Measurements from ENCODE around the gene DVL1.

Gene DVL1

DNA sequence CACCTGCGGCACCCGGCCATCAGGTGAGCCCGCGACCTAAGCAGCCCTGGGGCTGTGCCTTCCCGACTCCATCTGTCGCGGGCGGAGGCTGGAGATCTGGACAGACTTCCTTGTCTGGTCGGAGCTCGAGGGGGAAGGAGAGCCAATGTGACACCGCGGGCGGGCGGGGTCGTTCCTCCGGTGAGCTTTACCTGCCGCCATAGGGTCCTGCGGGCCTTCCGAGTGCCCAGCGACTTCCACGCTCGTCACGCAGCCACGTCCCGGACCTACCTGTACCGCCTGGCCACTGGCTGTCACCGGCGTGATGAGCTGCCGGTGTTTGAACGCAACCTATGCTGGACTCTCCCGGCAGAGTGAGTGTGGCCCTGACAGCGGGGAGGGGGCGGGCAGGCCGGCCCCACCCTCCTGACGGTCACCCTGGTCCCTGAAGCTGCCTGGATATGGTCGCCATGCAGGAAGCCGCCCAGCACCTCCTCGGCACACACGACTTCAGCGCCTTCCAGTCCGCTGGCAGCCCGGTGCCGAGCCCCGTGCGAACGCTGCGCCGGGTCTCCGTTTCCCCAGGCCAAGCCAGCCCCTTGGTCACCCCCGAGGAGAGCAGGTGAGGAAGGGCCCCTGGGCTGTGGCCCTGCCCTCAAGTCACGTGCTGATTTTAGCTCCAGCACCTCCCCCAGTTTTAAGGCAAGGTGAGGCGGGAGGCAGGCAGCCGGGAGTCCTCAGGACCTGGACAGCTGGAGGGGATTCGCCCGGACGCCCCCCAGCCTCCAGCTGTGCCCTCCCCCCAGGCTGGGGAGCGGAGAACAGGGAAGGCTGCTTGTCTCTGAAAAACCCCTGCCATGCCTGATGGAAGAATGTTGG is 39.7 kb downstream of the DVL1 start:
- DNase-seq, result peak; percentile 29

GRCh38 chr1:1308756-1309250 is 40.4 kb downstream of the DVL1 start:
- DNase-seq, result no peak

DNA sequence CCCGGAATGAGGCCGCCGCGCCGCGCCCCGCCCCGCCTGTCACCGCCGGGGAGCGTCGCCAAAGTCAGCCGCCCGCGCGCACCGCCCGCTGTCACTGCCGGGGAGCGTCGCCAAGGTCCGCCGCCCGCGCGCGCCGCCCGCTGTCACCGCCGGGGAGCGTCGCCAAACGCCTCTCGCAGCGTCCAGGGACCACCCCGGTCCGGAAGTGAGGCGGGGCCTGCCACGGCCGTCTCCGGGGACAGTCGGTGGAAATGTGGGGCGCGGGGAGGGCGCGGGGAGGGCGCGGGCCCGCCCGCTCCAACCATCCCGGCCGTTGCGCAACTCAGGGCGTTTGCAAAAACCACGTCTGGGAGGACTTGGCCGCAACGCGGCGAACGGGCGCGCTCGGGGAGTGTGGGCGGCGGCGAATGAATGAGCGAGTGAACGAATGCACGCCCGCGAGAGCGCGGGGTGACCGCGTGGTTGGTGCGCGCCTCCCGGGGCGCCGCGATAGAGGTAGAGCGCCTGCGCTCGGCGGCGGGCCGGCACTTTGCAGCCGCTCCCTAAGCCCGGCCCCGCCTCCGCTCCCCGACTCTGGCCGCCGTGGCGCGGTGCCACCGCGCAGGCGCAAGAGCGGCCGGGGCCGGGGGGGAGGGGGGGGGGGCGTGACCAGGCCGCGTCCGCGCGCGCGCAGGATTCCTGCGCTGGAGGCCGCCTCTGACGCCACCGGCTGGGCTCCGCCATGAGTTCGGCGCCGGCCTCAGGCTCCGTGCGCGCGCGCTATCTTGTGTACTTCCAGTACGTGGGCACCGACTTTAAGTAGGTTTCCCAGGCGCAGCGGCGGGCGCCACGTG is 41.1 kb downstream of the DVL1 start, which contains the start of the genes ACAP3 and PUSL1:
Gene ACAP3 (minus strand): TSS at position 8 of the 833 bp plus-strand sequence. CDS start 115 bp downstream, outside the sequence.
Gene PUSL1 (plus strand): TSS at position 675 of the 833 bp plus-strand sequence. CDS start 47 bp downstream, at position 722.
- peak; percentile 92 for DNase-seq

- no peak for DNase-seq
Measured at GRCh38 chr1:1307261-1307922, 41.8 kb downstream of the DVL1 start.

DNA sequence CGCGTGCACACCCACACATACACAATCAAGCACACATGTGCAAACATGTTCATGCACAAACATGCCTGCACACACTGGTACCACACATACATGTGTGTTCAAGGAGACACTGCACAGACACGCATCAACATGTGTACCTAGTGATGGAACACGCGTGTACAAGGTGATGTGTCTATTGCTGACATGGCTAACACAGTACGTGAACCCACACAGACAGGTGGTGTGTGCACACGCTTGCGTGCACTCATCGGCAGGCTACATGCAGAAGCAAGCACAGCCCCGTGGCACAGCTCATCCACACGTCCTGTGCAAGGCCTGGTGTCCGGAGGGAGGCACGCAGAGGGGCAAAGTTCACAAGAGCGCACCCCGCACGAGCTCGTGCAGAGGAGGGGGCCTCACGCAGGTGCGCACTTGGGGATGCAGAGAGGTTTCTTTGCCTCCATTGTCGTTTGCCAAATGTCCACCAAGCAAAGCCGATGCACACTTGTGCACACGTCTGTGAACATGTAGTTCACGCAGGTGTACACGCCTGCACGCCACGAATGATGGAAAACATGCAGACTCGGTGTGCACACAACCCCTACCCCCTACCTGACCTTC is 42.5 kb downstream of the DVL1 start:
- DNase-seq, result no peak

- peak; percentile 45 for DNase-seq
Measured at GRCh38 chr1:1306070-1306660, 43.1 kb downstream of the DVL1 start.

- DNase-seq, result peak; percentile 86
Measured at GRCh38 chr1:1305300-1306069, 43.7 kb downstream of the DVL1 start.

DNA sequence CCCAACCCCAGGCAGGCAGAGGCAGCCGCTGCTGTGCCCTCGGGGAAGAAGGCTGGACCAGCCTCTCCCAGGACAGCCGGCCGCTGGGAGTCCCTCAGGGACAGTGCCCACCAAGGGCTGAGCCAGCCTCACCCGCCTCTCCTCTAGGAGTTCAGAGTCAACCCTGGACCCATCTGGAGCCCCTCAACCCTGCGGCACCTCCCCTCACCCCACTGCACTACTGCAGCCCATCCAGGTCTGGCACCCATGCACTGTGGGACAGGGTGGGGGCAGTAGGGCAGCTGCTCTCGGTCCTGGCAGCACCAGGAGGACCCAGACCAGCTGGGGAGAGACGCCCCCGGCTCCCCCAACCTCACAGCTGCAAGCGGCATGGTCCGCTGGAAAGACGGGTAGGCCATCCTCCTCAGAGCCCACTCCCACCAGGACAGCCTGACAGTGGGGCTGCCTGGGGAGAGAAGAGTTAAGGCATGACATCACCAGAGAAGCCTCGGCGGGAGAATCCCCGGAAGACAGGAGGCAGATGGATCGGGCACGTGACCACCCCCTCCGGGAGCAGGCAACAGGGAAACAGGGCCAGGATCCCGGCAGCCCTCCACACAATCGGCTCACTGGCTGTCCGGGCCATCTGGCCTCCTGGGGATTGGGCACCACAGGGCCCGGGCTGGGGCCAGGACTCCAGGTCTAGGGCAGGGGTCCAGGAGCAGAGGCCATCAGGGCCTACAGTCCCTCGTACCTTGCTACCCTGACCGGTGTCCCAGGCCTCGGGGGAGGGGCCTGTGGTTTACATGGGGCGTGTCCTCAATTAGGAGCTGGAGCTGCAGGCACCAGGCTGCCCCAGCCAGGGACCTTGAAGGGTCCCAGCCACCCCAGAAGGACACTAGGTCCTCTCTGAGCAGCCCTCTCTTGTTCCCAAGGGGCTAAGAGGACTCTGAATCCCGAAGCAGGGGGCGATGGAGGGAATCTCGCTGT is 44.6 kb downstream of the DVL1 start:
- DNase-seq, result peak; percentile 39

GRCh38 chr1:1303736-1304135 is 45.5 kb downstream of the DVL1 start:
- no peak for DNase-seq

DNA sequence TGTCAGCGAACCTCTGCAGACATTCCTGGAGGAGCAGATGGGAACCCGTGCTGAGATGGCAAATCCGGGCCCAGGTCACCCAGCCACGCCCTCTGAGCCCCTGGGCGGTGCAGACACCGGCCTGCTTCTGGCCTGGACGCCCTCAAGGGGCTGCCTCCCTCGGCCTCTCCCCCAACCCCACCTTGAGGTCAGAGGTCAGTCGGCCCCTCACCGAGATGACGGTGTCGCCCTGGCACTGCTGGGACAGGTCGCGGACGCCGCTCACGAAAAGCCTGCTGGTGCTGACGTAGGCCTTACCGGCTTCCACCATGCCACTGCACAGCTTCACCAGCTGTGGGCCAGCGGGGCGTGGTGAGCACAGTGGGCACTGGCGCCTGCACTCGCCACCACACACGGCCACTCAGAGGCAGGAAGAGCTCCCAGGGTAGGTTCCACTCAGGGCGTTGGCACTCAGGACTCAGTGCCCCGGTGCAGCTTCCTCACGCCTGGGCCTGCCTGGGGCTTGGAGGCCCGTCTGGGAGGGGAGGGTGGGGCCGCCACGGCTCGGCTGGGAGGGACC is 46.2 kb downstream of the DVL1 start:
- DNase-seq, result no peak

DNA sequence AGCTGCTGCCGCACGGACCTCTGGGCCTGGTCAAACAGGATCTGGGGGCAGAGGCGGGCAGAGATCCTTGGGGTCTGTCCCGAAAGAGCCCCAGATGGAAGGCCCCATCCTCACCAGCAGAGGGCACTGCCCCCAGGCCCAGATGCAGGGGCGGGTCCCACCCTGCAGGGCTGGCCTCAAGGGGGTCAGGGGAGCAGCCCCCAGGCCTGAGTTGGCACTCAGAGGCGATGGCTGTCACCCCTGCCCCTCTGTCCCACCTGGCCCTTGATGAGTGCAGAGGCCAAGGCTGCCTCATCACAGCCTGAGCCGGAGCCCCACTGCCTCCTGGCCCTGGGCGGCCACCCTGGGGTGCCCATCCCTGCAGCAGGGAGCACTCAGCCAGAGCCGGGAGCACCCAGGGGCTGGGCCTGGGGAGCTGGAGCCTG is 47.2 kb downstream of the DVL1 start:
- DNase-seq, result no peak

- no peak for DNase-seq
Measured at GRCh38 chr1:1300352-1300739, 48.9 kb downstream of the DVL1 start.

DNA sequence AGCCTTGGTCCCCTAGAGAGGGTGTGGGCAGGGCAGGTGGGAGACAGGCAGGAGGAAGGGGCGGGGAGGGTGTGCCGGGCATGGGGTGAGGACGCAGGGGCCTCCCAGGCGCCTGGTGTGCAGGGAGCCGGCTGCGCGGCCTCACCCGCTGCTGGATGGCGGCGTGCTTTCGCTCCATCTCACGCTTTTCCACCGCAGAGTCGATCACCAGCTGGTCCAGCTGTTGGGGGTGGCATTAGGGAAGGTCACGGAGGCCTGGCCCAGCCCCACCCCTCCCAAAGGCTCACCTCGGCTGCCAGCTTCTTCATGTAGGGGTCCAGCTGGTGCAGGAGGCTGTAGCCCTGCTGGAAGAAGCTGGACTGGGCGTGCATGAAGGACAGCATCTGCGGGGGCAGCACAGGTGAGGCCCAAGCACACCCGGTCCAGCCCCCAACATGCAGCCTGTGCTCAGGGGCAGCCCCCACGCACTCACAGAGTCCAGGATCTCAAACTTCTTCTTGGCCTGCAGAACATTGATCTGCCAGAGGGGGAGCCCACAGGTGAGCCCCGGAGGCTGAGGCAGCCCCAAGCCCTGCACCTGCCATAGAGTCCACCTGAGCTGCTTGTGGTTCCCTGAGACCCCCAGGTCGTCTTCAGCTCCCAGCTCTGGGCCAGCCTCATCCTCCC is 49.4 kb downstream of the DVL1 start:
- peak; percentile 15 for DNase-seq

DNA sequence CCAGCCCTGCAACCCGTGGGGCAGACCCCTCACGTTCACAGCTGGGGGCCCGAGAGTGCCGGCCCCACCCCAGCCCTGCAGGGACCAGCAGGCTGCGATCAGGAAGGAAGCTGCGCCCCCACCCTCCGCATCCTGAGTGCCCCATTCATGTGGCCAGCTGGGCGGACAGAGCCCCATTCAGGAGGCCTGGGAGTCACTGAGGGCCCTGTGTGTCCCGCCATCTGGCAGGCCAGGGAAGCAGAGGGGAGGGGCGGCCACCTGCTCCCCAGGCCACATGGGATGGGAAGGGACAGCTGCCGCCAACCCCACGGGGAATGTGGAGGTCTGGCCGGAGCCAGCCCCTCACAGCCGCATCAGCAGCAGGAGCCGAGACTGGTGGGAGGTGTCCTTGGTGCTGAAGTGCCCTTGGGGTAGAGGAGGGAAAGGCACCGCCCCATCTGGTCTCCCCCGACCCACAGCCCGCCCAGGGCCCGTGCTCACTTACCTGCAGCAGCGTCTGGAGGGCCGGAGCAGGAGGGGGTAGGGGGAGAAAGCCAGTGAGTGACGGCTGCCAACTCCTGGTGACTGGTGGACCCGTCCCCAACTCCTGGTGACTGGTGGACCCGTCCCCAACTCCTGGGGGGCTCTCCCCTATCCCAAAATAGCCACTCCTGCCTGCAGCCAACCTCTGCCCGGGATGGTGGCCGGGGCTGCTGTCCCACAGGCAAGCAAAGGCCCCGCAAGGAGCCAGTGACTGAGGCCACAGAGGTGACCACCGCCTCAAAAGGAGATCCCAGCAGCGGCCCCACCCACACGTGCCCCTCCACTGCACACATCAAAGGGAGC is 50.1 kb downstream of the DVL1 start:
- no peak for DNase-seq

DNA sequence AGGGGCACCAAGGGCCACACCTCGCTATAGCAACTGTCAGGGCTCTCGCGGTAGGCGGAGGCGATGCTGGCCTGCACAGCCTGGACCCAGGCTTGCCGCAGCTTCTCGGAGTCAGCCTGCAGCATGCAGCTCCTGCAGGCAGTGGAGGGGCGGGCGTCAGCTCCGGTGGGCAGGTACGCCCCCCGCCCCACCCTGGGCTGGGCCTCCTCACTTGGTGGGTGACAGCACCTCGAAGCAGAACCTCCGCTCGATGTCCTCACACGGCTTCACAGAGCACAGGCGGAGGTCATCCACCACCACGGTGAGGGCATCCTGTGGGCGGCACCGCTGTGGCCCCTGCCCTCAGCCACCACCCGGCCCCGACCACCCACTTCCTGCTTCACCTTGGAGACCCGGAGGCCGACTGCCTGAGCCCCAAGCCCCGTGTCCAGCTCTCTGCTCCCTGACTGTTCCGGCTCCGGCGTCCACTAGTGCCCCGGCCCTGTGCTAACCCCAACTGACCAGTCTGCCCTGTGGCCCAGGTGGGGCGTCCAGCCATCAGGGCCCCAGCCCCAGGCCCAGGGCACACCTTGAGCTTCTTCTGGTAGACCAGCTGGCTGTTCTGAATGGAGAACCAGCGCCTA is 51.3 kb downstream of the DVL1 start:
- no peak for DNase-seq

DNA sequence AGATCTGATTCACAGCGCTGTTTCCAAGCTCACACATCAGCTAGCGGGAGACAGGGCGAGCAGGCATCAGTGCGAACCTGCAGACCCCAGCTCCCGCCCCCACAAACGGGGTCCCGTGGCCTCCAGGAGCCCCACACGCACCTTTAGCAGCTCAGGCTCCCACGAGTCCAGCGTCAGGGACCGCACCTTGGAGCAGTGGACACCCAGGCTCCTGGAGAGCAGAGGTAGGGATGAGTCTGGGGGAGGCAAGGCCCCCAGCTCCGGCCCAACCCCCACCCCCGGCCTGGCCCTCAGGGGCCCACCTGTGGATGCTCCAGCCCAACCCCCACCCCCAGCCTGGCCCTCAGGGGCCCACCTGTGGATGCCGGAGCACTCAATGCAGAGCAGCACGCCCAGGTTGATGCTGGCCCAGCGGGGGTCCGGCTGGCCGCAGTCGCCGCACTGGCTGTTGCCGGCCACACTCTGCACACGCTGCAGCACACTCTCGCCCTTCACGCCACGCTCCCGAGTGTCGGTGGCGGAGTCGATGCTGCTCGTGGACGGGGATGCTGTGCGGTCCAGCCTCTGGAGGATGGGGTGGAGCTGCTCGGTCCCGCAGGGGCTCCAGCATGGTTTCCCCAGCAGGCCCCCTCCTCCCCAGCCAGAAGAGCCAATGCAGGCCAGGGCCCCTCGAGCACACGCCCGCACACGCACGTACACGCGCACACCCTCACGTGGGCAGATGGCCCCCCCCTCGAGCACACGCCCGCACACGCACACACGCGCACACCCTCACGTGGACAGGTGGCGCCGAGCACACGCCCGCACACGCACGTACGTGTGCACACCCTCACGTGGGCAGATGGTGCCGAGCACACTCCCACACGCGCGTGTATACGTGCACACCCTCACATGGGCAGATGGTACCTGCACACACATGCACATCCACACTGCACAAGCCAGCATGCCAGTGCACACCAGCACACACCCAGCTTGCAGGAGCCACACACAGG is 52.9 kb downstream of the DVL1 start:
- DNase-seq, result no peak
